Neural cell (in vitro differentiated cells): ENCODE data around the gene DZIP1L. TPM values are rescaled to one million over a fixed set of nuclear protein-coding genes. Genes with fewer than 3 reads are reported as not detected.

Experiments used
- H2AFZ ChIP-seq: fragments of 200-600, 300-800 bp; sonication (generic), shearing (Covaris generic); 2 replicates; pipeline ENCODE4 v1.6.0; 2014; ENCODE audit warnings: low read depth, mild to moderate bottlenecking, antibody characterized with exemption, low read length, moderate library complexity
- H3F3A ChIP-seq: fragments of 200-600 bp; shearing (Covaris generic); 2 replicates; pipeline ENCODE4 v1.6.1; 2016; ENCODE audit warnings: mild to moderate bottlenecking, moderate library complexity, mixed read lengths, antibody characterized with exemption, low read length; ENCODE audit not compliant: insufficient read depth, poor library complexity, severe bottlenecking
- H3K27ac ChIP-seq: fragments of 200-600, 300-800 bp; sonication (generic), shearing (Covaris generic); 2 replicates; pipeline ENCODE4 v1.5.1; 2014; ENCODE audit warnings: mild to moderate bottlenecking, low read length, moderate library complexity
- H3K27me3 ChIP-seq: fragments of 300-800, 200-600 bp; sonication (generic), shearing (Covaris generic); 2 replicates; pipeline ENCODE4 v1.6.0; 2014; ENCODE audit warnings: mild to moderate bottlenecking, low read depth, low read length, moderate library complexity; ENCODE audit not compliant: insufficient read depth
- H3K36me3 ChIP-seq: fragments of 300-800, 200-600 bp; sonication (generic), shearing (Covaris generic); 2 replicates; pipeline ENCODE4 v1.5.1; 2014; ENCODE audit warnings: mild to moderate bottlenecking, antibody characterized with exemption, low read length, moderate library complexity; ENCODE audit not compliant: insufficient read depth
- H3K4me2 ChIP-seq: fragments of 300-800, 200-600 bp; sonication (generic), shearing (Covaris generic); 2 replicates; pipeline ENCODE4 v1.6.0; 2014; ENCODE audit warnings: mild to moderate bottlenecking, low read length
- H3K4me3 ChIP-seq: fragments of 300-800, 200-600 bp; sonication (generic), shearing (Covaris generic); 2 replicates; pipeline ENCODE4 v1.5.1; 2014; ENCODE audit warnings: mild to moderate bottlenecking, low read length, moderate library complexity
- H3K79me2 ChIP-seq: fragments of 200-600 bp; shearing (Covaris generic); replicated peaks from 2 replicates; pipeline ENCODE4 v1.6.0; 2014; ENCODE audit warnings: mild to moderate bottlenecking, low read length, moderate library complexity; ENCODE audit not compliant: insufficient read depth
- H3K9ac ChIP-seq: fragments of 300-800, 200-600 bp; sonication (generic), shearing (Covaris generic); 2 replicates; pipeline ENCODE4 v1.6.1; 2016; ENCODE audit warnings: mild to moderate bottlenecking, low read length, mixed read lengths
- H3K9me2 ChIP-seq: fragments of 200-600 bp; shearing (Covaris generic); 2 replicates; pipeline ENCODE4 v1.6.1; 2016; ENCODE audit warnings: mild to moderate bottlenecking, low read length, mixed read lengths; ENCODE audit not compliant: insufficient read depth
- H3K9me3 ChIP-seq: fragments of 200-600, 300-800 bp; sonication (generic), shearing (Covaris generic); 2 replicates; pipeline ENCODE4 v1.6.1; 2016; ENCODE audit warnings: mild to moderate bottlenecking, mixed run types, low read length, moderate library complexity, mixed read lengths
- H4K20me1 ChIP-seq: fragments of 200-600 bp; shearing (Covaris generic); 2 replicates; pipeline ENCODE4 v1.6.1; 2016; ENCODE audit warnings: mild to moderate bottlenecking, mixed run types; ENCODE audit not compliant: insufficient read depth
- CTCF ChIP-seq: fragments of 450-650 bp; IDR thresholded peaks from 2 replicates; pipeline ENCODE4 v1.5.1; 2014; ENCODE audit warnings: antibody characterized with exemption, mild to moderate bottlenecking, moderate library complexity; ENCODE audit not compliant: poor library complexity, severe bottlenecking
- EP300 ChIP-seq: fragments of 450-650 bp; conservative IDR thresholded peaks from 2 replicates; pipeline ENCODE4 v1.6.1; 2014; ENCODE audit warnings: antibody characterized with exemption, mild to moderate bottlenecking, moderate library complexity; ENCODE audit not compliant: poor library complexity, severe bottlenecking
- EZH2 ChIP-seq: fragments of 200-600, 300-800 bp; shearing (Covaris generic), sonication (generic); IDR thresholded peaks from 2 replicates; pipeline ENCODE4 v1.6.1; 2014; ENCODE audit warnings: antibody characterized with exemption, low read length, borderline replicate concordance, mild to moderate bottlenecking; ENCODE audit not compliant: insufficient read depth, poor library complexity, severe bottlenecking
- MXI1 ChIP-seq: fragments of 450-650 bp; conservative IDR thresholded peaks from 2 replicates; pipeline ENCODE4 v1.6.1; 2014; ENCODE audit warnings: antibody characterized with exemption, mild to moderate bottlenecking; ENCODE audit not compliant: poor library complexity, severe bottlenecking
- POLR2AphosphoS5 ChIP-seq: IDR thresholded peaks from 2 replicates; pipeline ENCODE4 v1.6.1; 2012
- RAD21 ChIP-seq: fragments of 450-650 bp; conservative IDR thresholded peaks from 2 replicates; pipeline ENCODE4 v1.6.1; 2014; ENCODE audit warnings: antibody characterized with exemption, mild to moderate bottlenecking, moderate library complexity
- SMC3 ChIP-seq: fragments of 450-650 bp; conservative IDR thresholded peaks from 2 replicates; pipeline ENCODE4 v1.6.1; 2014; ENCODE audit warnings: antibody characterized with exemption, mild to moderate bottlenecking, moderate library complexity; ENCODE audit not compliant: poor library complexity
- TAF1 ChIP-seq: IDR thresholded peaks from 2 replicates; pipeline ENCODE4 v1.6.1; 2012; ENCODE audit warnings: low read depth
- polyA plus RNA-seq: library from polyadenylated mRNA; depleted of rRNA; stranded (reverse); fragments of >200 nt; gene quantifications from 2 replicates; pipeline ENCODE4 v1.2.3, GENCODE V29; 2014
- TF ChIP-seq, protein P1 (sequence below): IDR thresholded peaks from 2 replicates; pipeline ENCODE4 v1.6.1; 2012; ENCODE audit warnings: borderline replicate concordance

DZIP1L gene
- polyA plus RNA-seq, 1 donor from 2014 or later: 1.7 TPM

DNA sequence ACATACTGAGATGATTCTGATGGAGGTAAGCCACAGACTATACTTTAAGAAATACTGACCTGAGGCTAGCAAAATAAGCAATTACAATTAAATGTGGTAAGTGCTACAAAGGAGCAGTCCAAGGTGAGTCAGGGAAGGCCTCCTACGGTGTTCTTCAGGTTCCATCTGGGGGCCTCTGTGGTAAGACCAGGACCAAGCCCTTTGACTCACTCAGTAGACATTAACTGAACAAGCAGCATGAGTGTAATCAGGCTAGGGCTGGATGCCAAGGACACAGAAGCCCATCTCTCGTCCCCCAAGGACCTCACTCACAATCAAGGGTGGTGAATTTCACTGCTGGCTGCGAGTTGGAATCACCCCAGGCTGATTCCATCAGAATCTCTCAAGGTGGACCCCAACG lies 37.3 kb downstream of the DZIP1L start:
- TF ChIP-seq POLR2AphosphoS5 (no peak), MXI1 (no peak), RAD21 (no peak), EP300 (no peak), CTCF (no peak), SMC3 (no peak), EZH2 (no peak), TAF1 (no peak)
- TF ChIP-seq, protein P1, sequence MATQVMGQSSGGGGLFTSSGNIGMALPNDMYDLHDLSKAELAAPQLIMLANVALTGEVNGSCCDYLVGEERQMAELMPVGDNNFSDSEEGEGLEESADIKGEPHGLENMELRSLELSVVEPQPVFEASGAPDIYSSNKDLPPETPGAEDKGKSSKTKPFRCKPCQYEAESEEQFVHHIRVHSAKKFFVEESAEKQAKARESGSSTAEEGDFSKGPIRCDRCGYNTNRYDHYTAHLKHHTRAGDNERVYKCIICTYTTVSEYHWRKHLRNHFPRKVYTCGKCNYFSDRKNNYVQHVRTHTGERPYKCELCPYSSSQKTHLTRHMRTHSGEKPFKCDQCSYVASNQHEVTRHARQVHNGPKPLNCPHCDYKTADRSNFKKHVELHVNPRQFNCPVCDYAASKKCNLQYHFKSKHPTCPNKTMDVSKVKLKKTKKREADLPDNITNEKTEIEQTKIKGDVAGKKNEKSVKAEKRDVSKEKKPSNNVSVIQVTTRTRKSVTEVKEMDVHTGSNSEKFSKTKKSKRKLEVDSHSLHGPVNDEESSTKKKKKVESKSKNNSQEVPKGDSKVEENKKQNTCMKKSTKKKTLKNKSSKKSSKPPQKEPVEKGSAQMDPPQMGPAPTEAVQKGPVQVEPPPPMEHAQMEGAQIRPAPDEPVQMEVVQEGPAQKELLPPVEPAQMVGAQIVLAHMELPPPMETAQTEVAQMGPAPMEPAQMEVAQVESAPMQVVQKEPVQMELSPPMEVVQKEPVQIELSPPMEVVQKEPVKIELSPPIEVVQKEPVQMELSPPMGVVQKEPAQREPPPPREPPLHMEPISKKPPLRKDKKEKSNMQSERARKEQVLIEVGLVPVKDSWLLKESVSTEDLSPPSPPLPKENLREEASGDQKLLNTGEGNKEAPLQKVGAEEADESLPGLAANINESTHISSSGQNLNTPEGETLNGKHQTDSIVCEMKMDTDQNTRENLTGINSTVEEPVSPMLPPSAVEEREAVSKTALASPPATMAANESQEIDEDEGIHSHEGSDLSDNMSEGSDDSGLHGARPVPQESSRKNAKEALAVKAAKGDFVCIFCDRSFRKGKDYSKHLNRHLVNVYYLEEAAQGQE: no peak
- H3K4me2 ChIP-seq: no peak overlapping the region
- H3K9ac ChIP-seq: no peak overlapping the region

DNA sequence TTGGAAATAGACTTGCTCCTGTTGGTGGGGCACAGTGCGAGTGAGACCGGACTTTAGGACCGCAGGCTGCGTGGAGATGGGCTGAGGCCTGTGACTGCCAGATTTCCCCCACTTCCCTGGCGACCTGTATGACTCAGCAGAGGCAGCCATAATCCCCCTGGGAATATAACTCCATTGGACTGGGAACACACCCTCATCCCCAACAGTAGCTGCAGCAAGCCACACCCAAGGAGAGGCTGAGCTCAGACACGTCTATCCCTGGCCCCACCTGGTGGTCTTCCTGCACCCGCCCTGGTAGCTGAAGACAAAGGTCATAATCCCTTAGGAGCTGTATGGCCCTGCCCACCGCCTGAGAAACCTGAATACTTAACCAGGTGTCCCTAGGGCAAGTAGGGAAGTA lies 42.6 kb downstream of the DZIP1L start:
- no peak overlapping the region for H3K27ac ChIP-seq
- no peaks in the 10 kb centered on the region for H3K36me3 ChIP-seq
- H3K9me3 ChIP-seq: no peaks in the 10 kb centered on the region
- H3K27me3 ChIP-seq: no peaks in the 10 kb centered on the region
- no peaks in the 10 kb centered on the region for H3K9me2 ChIP-seq
- H3K79me2 ChIP-seq: no peaks in the 10 kb centered on the region
- TF ChIP-seq POLR2AphosphoS5 (no peak), EP300 (no peak), RAD21 (no peak), TAF1 (no peak), MXI1 (no peak), EZH2 (no peak), SMC3 (no peak), CTCF (no peak)
- TF ChIP-seq, protein P1: no peak
- H3F3A ChIP-seq: no peaks in the 10 kb centered on the region
- H3K4me2 ChIP-seq: no peak overlapping the region
- H3K4me3 ChIP-seq: no peak overlapping the region
- no peak overlapping the region for H2AFZ ChIP-seq
- H3K9ac ChIP-seq: no peak overlapping the region
- no peaks in the 10 kb centered on the region for H4K20me1 ChIP-seq

More for the DNA sequence above, 37.3 kb downstream of the DZIP1L start:
- Histone ChIP-seq H3K79me2 (no peaks in the 10 kb centered on the region), H2AFZ (no peak overlapping the region), H3K36me3 (no peaks in the 10 kb centered on the region), H3K4me3 (no peak overlapping the region), H3K9me2 (no peaks in the 10 kb centered on the region), H3K27me3 (no peaks in the 10 kb centered on the region), H3K9me3 (no peaks in the 10 kb centered on the region), H3F3A (no peaks in the 10 kb centered on the region), H3K27ac (no peak overlapping the region), H4K20me1 (no peaks in the 10 kb centered on the region)
